ENCODE data around the gene TXNRD1.
A peak's percentile ranks its signal among the peaks of the same experiment; 100 is the strongest.
"Not testable (repeated sequence)": the region's sequence is repeated elsewhere in the genome, so short reads cannot be mapped to it uniquely, and the experiment has no call there.

Gene TXNRD1

DNA sequence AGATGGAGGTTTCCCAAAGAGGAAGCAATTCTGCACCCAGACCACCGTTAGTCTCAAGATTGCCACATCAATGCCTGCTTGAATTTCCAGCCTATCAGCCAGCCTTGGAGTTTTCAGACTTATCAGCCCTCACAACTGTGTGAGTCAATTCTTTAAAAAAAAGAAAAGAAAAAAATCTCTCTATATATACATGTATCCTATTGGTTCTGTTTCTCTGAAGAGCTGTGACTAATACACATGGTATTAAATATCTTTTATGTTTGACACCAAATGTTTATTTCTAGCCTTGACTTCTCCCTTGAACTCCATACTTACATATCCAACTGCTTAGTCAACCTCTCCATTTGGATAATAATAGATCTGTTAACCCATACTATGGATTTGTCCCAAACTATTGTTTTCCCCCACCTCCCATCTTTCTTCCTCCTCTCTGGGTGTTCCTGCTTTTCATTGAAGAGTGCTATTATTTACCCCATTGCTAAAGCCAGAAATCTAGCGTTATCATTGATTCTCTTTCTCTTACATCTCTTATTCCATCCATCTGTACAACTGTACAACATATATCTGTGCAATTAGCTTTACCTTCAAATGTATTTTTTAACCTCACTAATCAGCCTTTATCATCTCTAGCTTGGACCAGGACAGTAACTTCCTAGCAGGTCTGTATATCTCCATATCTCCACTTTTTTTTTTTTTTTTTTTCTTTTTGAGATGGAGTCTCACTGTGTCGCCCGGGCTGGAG, 65.3 kb downstream of the TXNRD1 start:
- no peak for DNase-seq (ENCODE audit: low spot score)

DNA sequence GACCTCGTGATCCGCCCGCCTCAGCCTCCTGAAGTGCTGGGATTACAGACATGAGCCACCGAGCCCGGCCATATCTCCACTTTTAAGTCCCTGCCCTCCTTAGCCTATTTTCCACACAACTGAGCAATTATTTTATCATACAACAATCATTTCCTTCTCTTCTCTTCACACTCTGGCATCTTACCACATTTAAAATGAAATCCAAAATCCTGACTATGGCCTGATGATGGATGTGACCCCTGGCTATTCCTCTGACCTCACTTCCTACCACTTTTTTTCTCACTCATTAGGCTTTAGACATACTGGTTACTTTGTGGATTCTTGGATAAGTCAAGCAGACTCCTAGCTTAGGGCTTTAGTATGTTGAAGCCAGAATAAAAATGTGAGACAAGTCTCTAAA, 66.1 kb downstream of the TXNRD1 start:
- no peak for DNase-seq (ENCODE audit: low spot score)

DNA sequence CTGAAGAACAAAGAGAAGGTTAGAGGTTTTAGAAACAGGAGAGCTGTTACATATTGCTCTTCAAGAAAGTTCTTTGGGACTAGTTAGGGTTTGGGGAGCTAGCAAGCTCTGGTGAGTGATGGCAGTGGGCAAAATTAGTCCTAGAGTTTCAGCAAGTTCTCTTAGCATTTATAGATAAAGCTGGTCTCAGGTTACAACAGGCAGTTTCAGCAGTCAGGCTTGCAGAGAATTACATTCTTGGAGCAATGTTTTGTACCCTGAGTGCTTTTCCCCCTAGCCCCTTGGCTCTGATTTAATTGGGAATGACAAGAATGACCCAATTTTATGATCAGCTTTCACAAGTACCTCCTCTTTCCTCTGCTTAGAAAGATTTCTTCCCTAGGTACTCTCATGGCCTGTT, 66.5 kb downstream of the TXNRD1 start:
- no peak for DNase-seq (ENCODE audit: low spot score)

DNA sequence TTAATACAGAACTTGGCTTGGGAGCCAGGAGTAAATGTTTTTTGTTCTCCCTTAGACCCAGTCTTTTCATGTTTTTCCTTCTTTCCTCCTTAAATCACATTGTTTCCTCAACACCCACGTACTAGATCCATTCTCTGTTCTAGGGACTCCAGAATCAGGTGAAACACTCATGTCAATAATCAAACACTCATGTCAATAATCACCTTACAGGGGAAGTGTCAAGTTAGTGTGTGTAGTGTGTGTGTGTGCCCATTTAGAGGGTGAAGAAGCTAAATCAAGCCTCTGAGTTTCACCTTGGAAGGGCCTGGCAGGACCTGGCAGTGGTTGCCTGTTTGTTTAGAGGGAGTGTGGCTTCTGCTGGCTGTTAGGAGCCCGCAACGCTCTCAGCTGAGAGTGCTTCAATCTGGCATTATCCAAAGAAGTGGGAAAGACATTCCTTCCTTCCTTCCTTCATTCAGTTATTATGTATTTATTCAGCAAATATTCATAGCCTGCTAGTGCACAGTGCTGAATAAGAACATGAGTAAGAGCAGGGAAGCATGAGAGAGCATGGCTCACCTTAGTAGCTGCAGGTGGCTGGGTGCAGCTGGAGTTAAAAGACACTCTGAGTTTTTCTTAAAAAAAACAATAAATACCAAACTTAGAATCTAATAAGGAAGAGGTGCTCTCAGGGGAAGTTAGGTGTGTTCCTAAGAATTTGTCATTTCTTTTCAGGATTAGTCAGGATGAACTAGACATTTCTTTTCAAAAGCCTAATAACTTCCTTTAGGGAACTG, 70.3 kb downstream of the TXNRD1 start:
- DNase-seq (ENCODE audit: low spot score) = no peak

DNA sequence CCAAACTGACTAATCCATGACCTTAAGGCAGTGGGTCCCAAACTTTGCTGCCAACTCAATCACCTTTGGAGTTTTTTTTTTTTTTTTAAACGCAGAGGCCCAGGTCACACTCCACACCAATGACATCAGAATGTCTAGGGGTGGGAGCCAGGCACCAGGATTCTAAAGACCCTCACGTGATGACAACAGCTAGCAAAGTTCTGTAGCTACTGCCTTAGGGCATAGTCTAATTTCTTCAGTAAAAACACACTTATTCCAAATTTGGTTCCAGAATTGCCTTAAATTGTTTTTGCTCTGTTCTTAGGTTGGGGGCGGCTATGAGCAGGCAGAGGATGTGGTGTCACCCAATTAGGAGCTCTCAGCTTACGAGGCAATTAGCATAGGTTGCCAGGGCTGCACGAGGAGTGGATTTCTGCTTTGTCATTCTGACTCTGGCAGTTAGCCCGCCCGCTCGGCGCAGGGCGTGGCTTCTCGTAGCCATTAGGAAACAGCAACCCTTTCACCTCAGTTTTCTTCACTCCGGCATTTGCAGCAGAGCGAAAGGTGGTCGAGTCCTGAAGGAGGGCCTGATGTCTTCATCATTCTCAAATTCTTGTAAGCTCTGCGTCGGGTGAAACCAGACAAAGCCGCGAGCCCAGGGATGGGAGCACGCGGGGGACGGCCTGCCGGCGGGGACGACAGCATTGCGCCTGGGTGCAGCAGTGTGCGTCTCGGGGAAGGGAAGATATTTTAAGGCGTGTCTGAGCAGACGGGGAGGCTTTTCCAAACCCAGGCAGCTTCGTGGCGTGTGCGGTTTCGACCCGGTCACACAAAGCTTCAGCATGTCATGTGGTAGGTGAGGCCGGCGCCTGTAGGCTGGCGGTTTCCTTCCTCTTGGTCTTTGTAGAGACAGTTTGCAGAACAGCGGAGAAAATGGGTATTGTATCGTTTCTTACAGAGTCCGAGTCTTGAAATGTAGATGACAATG, 71.2 kb downstream of the TXNRD1 start:
- peak; percentile 98 for DNase-seq (ENCODE audit: low spot score)

DNA sequence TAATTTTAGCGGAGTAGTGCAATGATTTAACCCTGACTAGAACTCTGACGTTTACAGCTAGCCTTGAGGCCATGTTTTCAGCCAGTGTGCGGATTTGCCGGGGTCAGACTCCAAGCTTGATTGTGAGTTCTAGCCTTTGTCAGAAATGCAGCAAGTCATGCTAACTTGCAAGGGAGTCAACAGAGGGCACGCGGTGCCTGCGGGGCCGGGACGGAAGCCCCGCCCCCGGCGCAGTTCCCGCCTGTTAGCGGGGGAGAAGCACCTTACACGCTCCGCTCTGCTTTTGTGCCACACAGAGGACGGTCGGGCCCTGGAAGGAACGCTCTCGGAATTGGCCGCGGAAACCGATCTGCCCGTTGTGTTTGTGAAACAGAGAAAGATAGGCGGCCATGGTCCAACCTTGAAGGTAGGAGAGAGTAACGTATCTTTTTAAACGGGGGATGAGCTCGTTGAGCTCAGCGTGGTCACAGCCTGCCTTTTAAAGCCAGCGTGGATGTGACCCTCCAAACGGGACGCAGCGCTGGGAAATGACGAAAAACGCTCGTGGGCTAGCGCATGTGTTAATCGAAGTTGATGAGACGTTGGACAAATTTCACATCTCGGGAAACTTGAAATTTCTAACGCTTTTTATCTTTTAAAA, 73.2 kb downstream of the TXNRD1 start:
- peak; percentile 86 for DNase-seq (ENCODE audit: low spot score)

DNA sequence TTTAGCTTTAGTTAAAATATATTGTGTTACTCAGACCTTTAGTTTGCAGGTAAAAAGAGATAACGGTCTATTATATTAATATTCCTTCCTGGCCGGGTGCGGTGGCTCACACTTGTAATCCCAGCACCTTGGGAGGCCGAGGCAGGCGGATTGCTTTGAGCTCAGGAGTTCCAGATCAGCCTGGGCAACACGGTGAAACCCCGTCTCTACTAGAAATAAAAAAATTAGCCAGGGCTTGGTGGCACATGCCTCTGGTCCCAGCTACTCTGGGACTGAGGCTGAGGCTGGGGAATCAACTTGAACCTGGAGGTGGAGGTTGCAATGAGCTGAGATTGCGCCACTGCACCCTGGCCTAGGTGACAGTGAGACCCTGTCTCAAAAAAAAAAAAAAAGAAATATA, 74.7 kb downstream of the TXNRD1 start:
- DNase-seq (ENCODE audit: low spot score) = no peak

DNA sequence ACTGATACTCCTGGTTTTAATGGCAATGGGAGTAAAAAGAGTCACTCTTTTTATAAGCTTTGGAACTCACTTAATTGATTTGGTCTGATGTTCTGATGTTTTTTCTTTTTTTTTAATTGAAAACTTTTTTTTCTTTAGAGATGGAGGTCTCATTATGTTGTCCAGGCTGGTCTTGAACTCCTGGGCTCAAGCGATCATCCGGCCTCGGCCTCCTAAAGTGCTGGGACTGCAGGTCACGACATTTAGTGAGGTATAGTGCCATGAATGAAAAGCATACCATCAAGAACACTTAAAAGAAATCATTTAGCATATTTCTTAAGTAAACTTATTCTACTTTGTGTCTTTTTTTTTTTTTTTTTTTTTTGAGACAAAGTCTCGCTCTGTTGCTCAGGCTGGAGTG, 75.3 kb downstream of the TXNRD1 start:
- DNase-seq (ENCODE audit: low spot score) = no peak

DNA sequence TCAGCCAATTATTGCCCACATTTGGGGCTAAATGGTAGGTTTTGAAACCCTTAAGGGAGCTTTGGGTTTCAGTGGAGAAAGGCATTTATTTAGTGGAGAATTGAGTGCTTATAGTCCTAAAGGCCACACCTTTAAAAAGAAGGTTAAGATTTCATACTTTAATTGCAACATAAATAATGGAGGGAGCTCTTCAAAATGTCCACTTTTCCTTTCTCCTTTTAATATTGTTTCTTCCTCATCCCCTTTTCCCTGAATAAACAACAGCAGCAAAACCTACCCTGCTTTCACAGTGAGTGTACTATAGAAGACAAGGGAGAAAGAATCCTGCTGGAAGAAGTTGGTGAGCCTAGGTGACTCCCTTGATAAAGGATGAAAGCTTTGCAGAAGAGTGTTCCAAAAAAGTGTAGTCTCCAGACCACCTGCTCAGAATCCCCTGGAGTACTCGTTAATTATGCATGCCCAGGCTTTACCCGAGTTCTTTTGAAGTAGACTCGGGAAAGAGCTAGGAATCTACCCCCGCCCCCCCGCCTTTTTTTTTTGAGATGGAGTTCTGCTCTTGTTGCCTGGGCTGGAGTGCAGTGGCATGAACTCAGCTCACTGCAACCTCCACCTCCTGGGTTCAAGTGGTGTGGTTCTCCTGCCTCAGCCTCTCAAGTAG, 76.4 kb downstream of the TXNRD1 start:
- DNase-seq (ENCODE audit: low spot score) = no peak

DNA sequence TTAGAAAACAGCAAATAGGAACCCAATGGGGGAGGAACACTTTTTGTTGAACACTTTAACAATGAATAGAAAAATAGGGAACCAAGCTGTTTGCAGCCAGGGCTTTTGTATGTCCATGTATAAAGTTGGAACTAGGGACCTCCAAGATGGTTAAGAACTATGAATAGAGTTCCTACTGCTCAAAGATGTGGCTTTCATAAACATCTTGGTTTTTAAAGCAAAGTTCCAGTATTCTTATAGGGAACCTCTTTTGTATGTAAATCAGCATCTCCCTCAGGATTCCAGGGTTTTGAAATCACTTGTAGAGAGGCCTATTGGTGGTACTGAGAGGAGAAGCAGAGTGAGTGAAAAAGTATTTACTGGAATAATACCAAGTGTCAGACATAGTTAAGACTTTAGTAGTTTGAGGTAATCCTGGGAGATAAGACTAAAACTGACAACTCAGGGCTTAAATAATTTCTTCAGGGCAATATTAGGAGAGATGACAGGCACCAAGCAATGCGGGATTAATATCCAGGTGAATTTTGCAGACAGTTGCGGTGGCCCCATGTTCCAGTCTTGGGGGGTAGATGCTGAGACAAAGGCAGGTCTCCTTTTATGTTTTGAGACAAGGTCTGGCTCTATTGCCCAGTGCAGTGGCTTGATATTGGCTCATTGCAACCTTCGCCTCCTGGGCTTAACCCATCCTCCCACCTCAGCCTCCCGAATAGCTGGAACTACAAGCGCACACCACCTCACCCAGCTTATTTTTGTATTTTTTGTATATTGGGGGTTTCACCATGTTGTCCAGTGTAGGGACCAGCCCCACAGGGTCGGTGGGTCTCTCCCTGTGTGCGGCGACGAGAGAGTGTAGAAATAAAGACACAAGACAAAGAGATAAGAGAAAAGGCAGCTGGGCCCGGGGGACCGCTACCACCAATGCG, 77.6 kb downstream of the TXNRD1 start:
- DNase-seq (ENCODE audit: low spot score) = no peak

DNA sequence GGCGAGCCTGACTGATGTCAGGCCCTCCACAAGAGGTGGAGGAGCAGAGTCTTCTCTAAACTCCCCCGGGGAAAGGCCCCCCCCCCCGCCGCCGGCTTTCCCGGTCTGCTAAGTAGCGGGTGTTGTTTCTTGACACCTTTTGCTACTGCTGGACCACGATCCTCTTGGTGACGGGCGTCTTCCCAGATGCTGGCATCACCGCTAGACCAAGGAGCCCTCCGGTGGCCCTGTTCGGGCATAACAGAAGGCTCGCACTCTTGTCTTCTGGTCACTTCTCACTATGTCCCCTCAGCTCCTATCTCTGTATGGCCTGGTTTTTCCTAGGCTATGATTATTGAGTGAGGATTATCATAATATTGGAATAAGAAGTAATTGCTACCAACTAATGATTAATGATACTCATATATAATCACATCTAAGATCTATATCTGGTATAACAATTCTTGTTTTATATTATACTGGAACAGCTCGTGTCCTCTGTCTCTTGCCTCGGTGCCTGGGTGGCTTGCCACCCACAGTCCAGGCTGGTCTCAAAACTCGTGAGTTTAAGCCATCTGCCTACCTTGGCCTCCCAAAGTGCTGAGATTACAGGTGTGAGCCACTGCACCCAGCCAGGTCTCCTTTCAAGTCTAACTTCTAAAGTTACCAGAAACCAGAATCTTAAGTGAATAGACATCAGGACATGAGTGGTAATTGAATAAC, 78.7 kb downstream of the TXNRD1 start:
- not testable (repeated sequence) for DNase-seq (ENCODE audit: low spot score)

DNA sequence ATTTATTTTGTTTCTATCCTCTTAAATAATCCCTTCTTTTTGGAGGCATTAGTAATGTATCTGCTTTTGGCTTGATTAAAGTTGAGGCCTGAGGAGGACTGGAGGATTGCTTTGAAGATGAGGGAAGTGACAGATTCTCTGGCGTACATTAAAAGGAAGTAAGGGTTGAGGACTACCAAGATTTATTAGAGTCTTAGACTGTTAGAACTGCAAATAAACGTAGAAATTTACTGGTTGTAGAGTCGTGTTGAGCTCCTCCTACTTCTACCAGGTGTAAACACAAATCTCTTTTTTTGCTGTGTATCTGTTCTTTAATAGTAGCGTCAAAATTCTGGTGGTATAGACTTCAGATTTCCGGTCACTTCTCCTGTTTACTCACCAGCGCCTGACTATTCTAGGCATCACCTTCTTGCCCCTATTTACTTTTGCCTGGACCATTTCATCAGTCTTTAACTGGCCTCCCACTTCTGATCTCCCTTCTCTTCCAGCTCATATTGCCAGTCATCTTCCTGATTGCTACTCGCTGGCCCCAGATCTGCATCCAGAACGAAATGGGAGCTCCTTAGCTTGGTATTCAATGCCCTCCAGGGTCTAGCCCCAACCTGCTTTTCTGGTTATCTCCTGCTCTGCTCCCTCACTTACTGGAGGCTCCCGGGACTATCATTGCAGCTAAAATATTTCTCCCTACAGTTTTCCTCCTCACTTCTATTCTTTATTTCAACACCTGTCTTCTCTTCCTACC, 79.5 kb downstream of the TXNRD1 start:
- DNase-seq (ENCODE audit: low spot score) = no peak

DNA sequence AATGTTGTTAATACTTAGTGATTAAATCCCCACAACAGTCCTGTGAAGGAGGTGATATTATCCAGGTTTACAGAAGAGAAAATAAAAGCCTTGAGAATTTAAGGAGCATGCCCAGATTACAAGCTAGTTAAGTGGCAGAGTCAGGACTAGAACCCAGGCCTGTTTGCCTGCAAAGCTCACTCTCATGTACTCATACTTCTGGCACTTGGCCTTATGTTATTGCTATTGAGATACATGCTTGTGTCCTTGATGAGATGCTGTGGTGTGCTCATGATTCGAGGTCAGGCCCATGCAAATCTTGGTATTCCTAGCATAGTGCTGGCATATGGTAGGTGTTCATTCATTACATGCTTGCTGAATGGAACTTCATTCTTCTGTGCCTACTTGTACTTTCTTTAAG, 80.4 kb downstream of the TXNRD1 start:
- DNase-seq (ENCODE audit: low spot score) = no peak

DNA sequence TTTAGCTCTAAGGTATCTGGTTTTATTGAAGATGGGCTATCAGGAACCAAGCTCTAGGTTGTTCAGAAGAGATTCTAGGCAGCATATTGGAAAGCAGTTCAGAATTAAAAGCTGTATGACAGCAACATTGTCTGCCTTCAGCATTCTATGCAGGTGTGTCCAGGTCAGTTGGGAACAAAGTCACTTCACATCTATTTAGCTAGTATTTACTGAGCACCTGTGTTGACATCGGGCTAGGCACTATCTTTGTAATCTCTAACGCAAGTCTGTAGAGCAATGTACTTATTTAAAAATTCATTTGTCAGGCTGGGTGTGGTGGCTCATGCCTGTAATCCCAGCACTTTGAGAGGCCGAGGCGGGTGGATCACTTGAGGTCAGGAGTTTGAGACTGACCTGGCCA, 81.1 kb downstream of the TXNRD1 start:
- DNase-seq (ENCODE audit: low spot score) = no peak

DNA sequence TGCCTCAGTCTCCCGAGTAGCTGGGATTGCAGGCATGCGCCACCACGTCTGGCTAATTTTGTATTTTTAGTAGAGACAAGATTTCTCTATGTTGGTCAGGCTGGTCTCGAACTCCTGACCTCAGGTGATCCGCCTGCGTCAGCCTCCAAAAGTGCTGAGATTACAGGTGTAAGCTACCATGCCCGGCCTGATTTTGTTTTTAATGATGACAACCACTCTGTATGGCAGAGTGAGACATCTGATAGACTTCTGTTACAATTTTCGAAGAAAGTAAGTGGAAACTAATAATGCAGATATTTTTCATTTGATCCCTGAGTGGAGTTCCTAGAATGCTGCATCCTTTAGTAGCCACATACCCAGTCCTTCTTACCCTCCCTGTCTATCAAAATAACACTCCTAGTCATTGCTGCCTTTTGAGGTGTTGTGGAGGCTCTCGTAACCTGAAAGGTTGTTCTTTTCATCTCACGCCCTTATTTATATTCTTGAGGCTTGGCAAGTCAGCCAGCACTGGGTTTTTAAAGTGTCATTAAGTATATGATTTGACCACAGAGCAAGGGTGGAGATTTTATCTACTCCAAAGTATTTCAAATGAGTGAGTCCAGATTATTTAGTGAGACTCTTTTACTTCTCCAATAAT, 82.0 kb downstream of the TXNRD1 start:
- DNase-seq (ENCODE audit: low spot score) = no peak

DNA sequence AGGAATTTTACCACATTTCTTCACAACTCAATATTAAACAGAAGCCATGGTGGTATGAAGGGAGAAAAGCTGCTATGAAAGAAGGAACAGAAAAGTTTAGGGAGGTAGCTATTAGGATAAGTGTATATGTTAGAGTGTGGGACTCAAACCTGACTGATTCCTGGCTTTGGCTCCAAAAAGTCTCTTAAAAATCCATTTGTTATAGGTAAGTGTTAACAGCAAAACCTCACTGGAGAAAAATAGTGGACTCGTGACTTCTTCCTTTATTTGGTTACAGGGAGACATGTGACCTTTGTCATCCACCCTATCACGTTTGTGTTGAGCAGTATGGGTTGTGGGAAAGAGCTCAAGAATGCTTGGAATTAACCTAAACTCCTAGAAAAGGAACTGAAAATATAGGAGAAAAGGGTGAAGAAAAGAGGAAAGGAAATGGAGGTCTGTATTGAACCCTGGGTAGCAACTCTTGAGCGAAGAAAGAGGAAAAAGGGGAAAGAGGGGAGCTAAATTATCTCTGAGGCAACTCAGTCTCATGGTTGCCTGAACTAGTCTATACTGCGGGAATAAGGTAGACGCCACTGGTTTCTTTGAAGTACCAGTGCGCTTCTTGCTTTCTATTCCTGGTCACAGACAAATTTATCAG, 84.4 kb downstream of the TXNRD1 start:
- DNase-seq (ENCODE audit: low spot score) = no peak

DNA sequence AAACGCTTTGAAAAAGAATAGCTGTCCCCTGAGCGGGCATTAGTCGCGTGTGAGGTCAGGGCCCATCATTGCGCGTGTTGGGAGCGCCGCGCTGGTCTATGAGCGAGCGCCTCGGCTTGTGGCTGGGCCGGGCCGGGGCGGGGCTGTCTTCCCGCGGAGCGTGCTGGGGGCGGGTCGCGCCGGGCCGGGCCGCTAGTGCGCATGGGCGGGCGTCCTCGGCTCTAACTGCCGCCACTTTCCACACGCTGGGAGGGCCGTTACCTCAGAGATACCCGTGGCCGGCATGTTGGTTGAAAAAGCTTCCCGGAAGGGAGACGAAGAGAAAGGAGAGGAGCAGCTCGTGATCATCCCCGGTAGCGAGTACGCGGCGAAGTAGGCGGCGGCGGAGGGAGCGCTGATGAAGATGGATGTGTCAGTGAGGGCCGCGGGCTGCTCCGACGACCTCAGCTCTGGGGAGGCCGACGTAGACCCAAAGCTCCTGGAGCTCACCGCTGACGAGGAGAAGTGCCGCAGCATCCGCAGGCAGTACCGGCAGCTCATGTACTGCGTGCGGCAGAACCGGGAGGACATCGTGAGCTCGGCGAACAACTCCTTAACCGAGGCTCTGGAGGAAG, 88.1 kb downstream of the TXNRD1 start, which contains the start of gene EID3:
Gene EID3, plus strand, starts transcription at position 202 of the 614 bp plus-strand sequence. Its CDS starts 196 bp downstream, at position 398.
- peak; percentile 80 for DNase-seq (ENCODE audit: low spot score)

Measured in hematopoietic multipotent progenitor cell treated with erythropoietin and hydrocortisone succinate and interleukin-3 and kit ligand, for 15 days (in vitro differentiated cells).